ENCODE data around the gene ANOS1. TPM values are rescaled to one million over a fixed set of nuclear protein-coding genes. Genes with fewer than 3 reads are reported as not detected.

The ANOS1 gene
- total and polyA plus RNA-seq, 8 donors: 0.04 to 2.1 (median 0.23) TPM

- FAIRE-seq (no peak), DNase-seq (no peak), ATAC-seq (no peak)
- Histone ChIP-seq H3K27ac (no peak overlapping the region), H3K4me3 (no peak overlapping the region), H3K36me3 (no peaks in the 10 kb centered on the region), H3K4me1 (no peaks in the 10 kb centered on the region), H3K27me3 (no peaks in the 10 kb centered on the region), H3K9me3 (no peaks in the 10 kb centered on the region)
- TF ChIP-seq CTCF (IDR thresholded peaks at IDR 0.05): no peak
- WGBS, 2 donors: 55 to 61% methylated on average over 8 of the region's 8 CpGs
- intact Hi-C loops (cut with DNase I): no loop called here
These were observed 247.5 kb downstream of the ANOS1 start for GRCh38 chrX:8484360-8484949.

Other genes with a start within 250 kb of the ANOS1 start
- gene FAM9A, start 69.2 kb upstream of the ANOS1 start, total RNA-seq: not detected
- not detected for gene FAM9A, start 69.2 kb upstream of the ANOS1 start, polyA plus RNA-seq

All from pancreas (tissue), 10 donors.